ENCODE data around the gene DPEP1.

DPEP1 gene

DNA sequence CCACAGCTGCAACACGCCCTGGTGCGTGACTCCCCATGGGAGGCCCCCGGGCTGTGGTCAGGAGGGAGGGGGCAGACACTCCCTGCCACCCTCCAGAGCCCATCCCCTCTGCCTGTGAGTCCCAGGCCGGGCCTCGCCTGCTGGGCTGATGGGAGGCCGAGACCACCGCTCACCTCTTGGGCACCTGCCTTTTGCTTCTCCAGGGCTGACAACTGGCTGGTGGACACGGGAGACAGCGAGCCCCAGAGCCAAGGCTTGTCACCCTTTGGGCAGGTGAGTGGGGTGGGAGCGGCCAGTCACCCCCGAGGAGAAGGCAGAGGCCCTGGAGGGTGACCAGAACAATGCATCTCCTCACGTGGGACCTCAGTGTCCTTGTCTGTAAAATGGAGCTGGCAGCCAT, 23.2 kb downstream of the DPEP1 start:
- Histone ChIP-seq H3K4me3 (ENCODE audit: low read length, poor library complexity, severe bottlenecking) (no peak overlapping the region), H3K36me3 (ENCODE audit: insufficient read depth, low read length) (no peaks in the 10 kb centered on the region), H3K9me2 (replicated peaks; ENCODE audit: low read depth, low read length) (no peaks in the 10 kb centered on the region), H3K9me3 (ENCODE audit: insufficient read depth, low read depth, low read length) (no peaks in the 10 kb centered on the region), H2AFZ (ENCODE audit: low read length) (no peak overlapping the region), H3K4me1 (ENCODE audit: insufficient read depth, low read length, poor library complexity, severe bottlenecking) (no peaks in the 10 kb centered on the region), H3K4me2 (ENCODE audit: low read depth, low read length, poor library complexity, severe bottlenecking) (no peak overlapping the region), H3K79me2 (ENCODE audit: insufficient read depth, low read length) (no peaks in the 10 kb centered on the region), H3F3A (ENCODE audit: low read depth) (no peaks in the 10 kb centered on the region), H3K27me3 (ENCODE audit: insufficient read depth, low read length, poor library complexity, severe bottlenecking) (no peaks in the 10 kb centered on the region), H4K20me1 (ENCODE audit: insufficient read depth, low read length, poor library complexity, severe bottlenecking) (no peaks in the 10 kb centered on the region), H3K9ac (ENCODE audit: low read depth, low read length, poor library complexity, severe bottlenecking) (no peak overlapping the region)
- TF ChIP-seq EZH2phosphoT487 (IDR thresholded peaks at IDR 0.05; ENCODE audit: borderline replicate concordance) = no peak
- TF ChIP-seq, protein P1, sequence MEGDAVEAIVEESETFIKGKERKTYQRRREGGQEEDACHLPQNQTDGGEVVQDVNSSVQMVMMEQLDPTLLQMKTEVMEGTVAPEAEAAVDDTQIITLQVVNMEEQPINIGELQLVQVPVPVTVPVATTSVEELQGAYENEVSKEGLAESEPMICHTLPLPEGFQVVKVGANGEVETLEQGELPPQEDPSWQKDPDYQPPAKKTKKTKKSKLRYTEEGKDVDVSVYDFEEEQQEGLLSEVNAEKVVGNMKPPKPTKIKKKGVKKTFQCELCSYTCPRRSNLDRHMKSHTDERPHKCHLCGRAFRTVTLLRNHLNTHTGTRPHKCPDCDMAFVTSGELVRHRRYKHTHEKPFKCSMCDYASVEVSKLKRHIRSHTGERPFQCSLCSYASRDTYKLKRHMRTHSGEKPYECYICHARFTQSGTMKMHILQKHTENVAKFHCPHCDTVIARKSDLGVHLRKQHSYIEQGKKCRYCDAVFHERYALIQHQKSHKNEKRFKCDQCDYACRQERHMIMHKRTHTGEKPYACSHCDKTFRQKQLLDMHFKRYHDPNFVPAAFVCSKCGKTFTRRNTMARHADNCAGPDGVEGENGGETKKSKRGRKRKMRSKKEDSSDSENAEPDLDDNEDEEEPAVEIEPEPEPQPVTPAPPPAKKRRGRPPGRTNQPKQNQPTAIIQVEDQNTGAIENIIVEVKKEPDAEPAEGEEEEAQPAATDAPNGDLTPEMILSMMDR (conservative IDR thresholded peaks at IDR 0.05; ENCODE audit: low read length) = no peak

DNA sequence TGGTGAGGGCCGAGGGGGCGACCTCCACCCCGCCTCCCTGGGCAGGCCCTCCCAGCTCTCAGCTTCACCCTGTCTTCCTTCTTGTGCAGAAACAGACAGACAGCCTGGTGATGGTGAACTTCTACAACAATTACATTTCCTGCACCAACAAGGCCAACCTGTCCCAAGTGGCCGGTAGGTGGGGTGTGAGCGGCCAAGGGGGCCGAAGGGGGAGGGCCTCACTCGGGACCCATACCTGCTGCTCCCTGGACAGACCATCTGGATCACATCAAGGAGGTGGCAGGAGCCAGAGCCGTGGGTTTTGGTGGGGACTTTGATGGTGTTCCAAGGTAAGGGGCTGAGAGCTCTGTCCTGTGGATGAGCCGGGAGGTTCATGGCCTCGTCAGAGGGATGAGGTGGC, 23.9 kb downstream of the DPEP1 start:
- no peak for TF ChIP-seq EZH2phosphoT487 (IDR thresholded peaks at IDR 0.05; ENCODE audit: borderline replicate concordance)
- TF ChIP-seq, protein P1 (conservative IDR thresholded peaks at IDR 0.05; ENCODE audit: low read length) = no peak
- Histone ChIP-seq H4K20me1 (ENCODE audit: insufficient read depth, low read length, poor library complexity, severe bottlenecking) (no peaks in the 10 kb centered on the region), H3K36me3 (ENCODE audit: insufficient read depth, low read length) (no peaks in the 10 kb centered on the region), H3K9me3 (ENCODE audit: insufficient read depth, low read depth, low read length) (no peaks in the 10 kb centered on the region), H3K9ac (ENCODE audit: low read depth, low read length, poor library complexity, severe bottlenecking) (no peak overlapping the region), H3K4me1 (ENCODE audit: insufficient read depth, low read length, poor library complexity, severe bottlenecking) (no peaks in the 10 kb centered on the region), H3K4me2 (ENCODE audit: low read depth, low read length, poor library complexity, severe bottlenecking) (no peak overlapping the region), H2AFZ (ENCODE audit: low read length) (no peak overlapping the region), H3F3A (ENCODE audit: low read depth) (no peaks in the 10 kb centered on the region), H3K79me2 (ENCODE audit: insufficient read depth, low read length) (no peaks in the 10 kb centered on the region), H3K27me3 (ENCODE audit: insufficient read depth, low read length, poor library complexity, severe bottlenecking) (no peaks in the 10 kb centered on the region), H3K9me2 (replicated peaks; ENCODE audit: low read depth, low read length) (no peaks in the 10 kb centered on the region), H3K4me3 (ENCODE audit: low read length, poor library complexity, severe bottlenecking) (no peak overlapping the region)

DNA sequence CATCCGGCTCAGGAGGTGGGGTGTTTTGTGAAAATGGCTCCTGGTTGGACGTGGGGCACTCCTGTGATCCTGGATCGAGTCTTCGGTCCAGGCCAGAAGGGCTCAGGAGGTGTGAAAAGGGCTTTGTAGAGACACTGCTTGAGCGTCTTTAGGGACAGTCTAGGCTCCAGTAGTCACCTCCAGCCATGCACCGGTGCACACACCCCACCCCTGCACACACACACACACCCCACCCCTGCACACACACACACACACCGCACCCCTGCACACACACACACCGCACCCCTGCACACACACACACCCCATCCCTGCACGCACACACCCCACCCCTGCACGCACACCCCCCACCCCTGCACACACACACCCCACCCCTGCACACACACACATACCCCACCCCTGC, 25.0 kb downstream of the DPEP1 start:
- H3K79me2 ChIP-seq (ENCODE audit: insufficient read depth, low read length) = no peaks in the 10 kb centered on the region

More for the DNA sequence above, 25.0 kb downstream of the DPEP1 start:
- Histone ChIP-seq H2AFZ (ENCODE audit: low read length) (no peak overlapping the region), H3K4me3 (ENCODE audit: low read length, poor library complexity, severe bottlenecking) (no peak overlapping the region), H3K9me2 (replicated peaks; ENCODE audit: low read depth, low read length) (no peaks in the 10 kb centered on the region), H3K4me1 (ENCODE audit: insufficient read depth, low read length, poor library complexity, severe bottlenecking) (no peaks in the 10 kb centered on the region), H3K9me3 (ENCODE audit: insufficient read depth, low read depth, low read length) (no peaks in the 10 kb centered on the region), H3K36me3 (ENCODE audit: insufficient read depth, low read length) (no peaks in the 10 kb centered on the region), H3K9ac (ENCODE audit: low read depth, low read length, poor library complexity, severe bottlenecking) (no peak overlapping the region), H3K27me3 (ENCODE audit: insufficient read depth, low read length, poor library complexity, severe bottlenecking) (no peaks in the 10 kb centered on the region), H3K4me2 (ENCODE audit: low read depth, low read length, poor library complexity, severe bottlenecking) (no peak overlapping the region), H4K20me1 (ENCODE audit: insufficient read depth, low read length, poor library complexity, severe bottlenecking) (no peaks in the 10 kb centered on the region), H3F3A (ENCODE audit: low read depth) (no peaks in the 10 kb centered on the region)
- no peak for TF ChIP-seq EZH2phosphoT487 (IDR thresholded peaks at IDR 0.05; ENCODE audit: borderline replicate concordance)
- TF ChIP-seq, protein P1 (conservative IDR thresholded peaks at IDR 0.05; ENCODE audit: low read length) = no peak
